ENCODE measurements around the gene SBK1. TPM values are rescaled to one million over a fixed set of nuclear protein-coding genes. Genes with fewer than 3 reads are reported as not detected.

The SBK1 gene
- total RNA-seq, 4 donors from 2014 or later: 0.29 to 0.95 (median 0.48) TPM

- WGBS, 2 donors: 84 to 88% methylated on average over 6 of the region's 6 CpGs
- intact Hi-C loops (cut with DNase I): no loop called here
- TF ChIP-seq POLR2A (IDR thresholded peaks at IDR 0.05) (no peak), CTCF (IDR thresholded peaks at IDR 0.05) (no peak)
- no peaks in the 10 kb centered on the region for H3K27me3 ChIP-seq
- H3K36me3 ChIP-seq: no peaks in the 10 kb centered on the region
- no peak overlapping the region for H3K4me3 ChIP-seq
- no peak for DNase-seq
- H3K27ac ChIP-seq: no peak overlapping the region
- no peaks in the 10 kb centered on the region for H3K9me3 ChIP-seq
- peaks cover 0 to 3% (median 0%) of the 10 kb centered on the region in 3 donors for H3K4me1 ChIP-seq
These were observed 23.7 kb downstream of the SBK1 start for GRCh38 chr16:28316054-28316453.

GRCh38 chr16:28317040-28317880, 24.9 kb downstream of the SBK1 start:
- H3K27me3 ChIP-seq: no peaks in the 10 kb centered on the region
- WGBS, 2 donors: 48 to 56% methylated on average over 2 to 18 of the region's 22 CpGs
- TF ChIP-seq CTCF (IDR thresholded peaks at IDR 0.05) (peak; percentile 78 to 87 (median 85)), POLR2A (IDR thresholded peaks at IDR 0.05) (no peak)
- H3K4me3 ChIP-seq: no peak overlapping the region
- peaks cover 0 to 3% (median 0%) of the 10 kb centered on the region in 3 donors for H3K4me1 ChIP-seq
- no peaks in the 10 kb centered on the region for H3K9me3 ChIP-seq
- DNase-seq: no peak
- intact Hi-C loops (cut with DNase I): no loop called here
- H3K27ac ChIP-seq: no peak overlapping the region
- H3K36me3 ChIP-seq: no peaks in the 10 kb centered on the region

- H3K9me3 ChIP-seq: no peaks in the 10 kb centered on the region
- no peak for TF ChIP-seq POLR2A (IDR thresholded peaks at IDR 0.05)
- TF ChIP-seq CTCF (IDR thresholded peaks at IDR 0.05): no peak
- WGBS, 2 donors: 61 to 72% methylated on average over 4 to 9 of the region's 9 CpGs
- peaks cover 0 to 3% (median 0%) of the 10 kb centered on the region in 3 donors for H3K4me1 ChIP-seq
- H3K36me3 ChIP-seq: no peaks in the 10 kb centered on the region
- H3K4me3 ChIP-seq: no peak overlapping the region
- no peaks in the 10 kb centered on the region for H3K27me3 ChIP-seq
- no peak overlapping the region for H3K27ac ChIP-seq
- DNase-seq: no peak
- intact Hi-C loops (cut with DNase I): no loop called here
These were observed 25.9 kb downstream of the SBK1 start for GRCh38 chr16:28318042-28318744.

- no peaks in the 10 kb centered on the region for H3K9me3 ChIP-seq
- H3K4me1 ChIP-seq: peaks cover 0 to 3% (median 0%) of the 10 kb centered on the region in 3 donors
- no peak for DNase-seq
- H3K4me3 ChIP-seq: no peak overlapping the region
- H3K27ac ChIP-seq: no peak overlapping the region
- no peak for TF ChIP-seq POLR2A (IDR thresholded peaks at IDR 0.05)
- no peak for TF ChIP-seq CTCF (IDR thresholded peaks at IDR 0.05)
- H3K27me3 ChIP-seq: no peaks in the 10 kb centered on the region
- 84 to 94% methylated on average over 6 to 14 of the region's 26 CpGs for WGBS, 2 donors
- intact Hi-C loops (cut with DNase I): no loop called here
- H3K36me3 ChIP-seq: no peaks in the 10 kb centered on the region
These were observed 27.2 kb downstream of the SBK1 start for GRCh38 chr16:28319476-28320022.

All from esophagus squamous epithelium (tissue), 5 donors.